GM12878 (cell line): ENCODE measurements around the gene PDE10A. TPM values are rescaled to one million over a fixed set of nuclear protein-coding genes. Genes with fewer than 3 reads are reported as not detected.

Source experiments
- ATAC-seq: fragments of 200-7000 bp; cut with Tn5 transposase; 3 replicates; pipeline ENCODE4 v1.9.1; 2020; ENCODE audit warnings: mild to moderate bottlenecking, moderate library complexity
- BruUV-seq: library from RNA; stranded (reverse); fragments of 400-500 nt; replicated peaks from 2 replicates; lab custom pipeline; 2021; lab: Mats Ljungman, UMichigan
- CTCF ChIA-PET: fragments of 300-600 bp; sonication (Branson Sonifier 250); formaldehyde crosslinking; extraction: SDS; loops from one replicate; lab custom pipeline; 2021; ENCODE audit warnings: inconsistent platforms; lab: Yijun Ruan, JAX
- POLR2A ChIA-PET: fragments of 350-600 bp; formaldehyde crosslinking; extraction: SDS; loops from one replicate; lab custom pipeline; 2021; ENCODE audit warnings: inconsistent platforms; lab: Charles Lee
- RAD21 ChIA-PET: fragments of 300-600 bp; sonication (Branson Sonifier 250); formaldehyde crosslinking; loops from one replicate; lab custom pipeline; 2023; ENCODE audit warnings: antibody characterized with exemption; ENCODE audit not compliant: unreplicated experiment; lab: Charles Lee
- SMC1A ChIA-PET: fragments of 300-600 bp; sonication (Branson Sonifier 250); formaldehyde crosslinking; loops from one replicate; lab custom pipeline; 2023; ENCODE audit not compliant: unreplicated experiment, uncharacterized antibody; lab: Charles Lee
- DNase-seq: peaks from one replicate; pipeline ENCODE4 v3.0.0-alpha.2; 2011; ENCODE audit warnings: low read depth, low spot score
- FAIRE-seq: peaks from 3 replicates; lab custom pipeline; 2011; peaks lifted over from hg19 to GRCh38; lab: Jason Lieb, UNC
- H2AFZ ChIP-seq: 2 replicates; pipeline ENCODE4 v1.6.0; 2011; ENCODE audit warnings: low read depth, low read length, control low read depth; ENCODE audit not compliant: control insufficient read depth
- H3K27ac ChIP-seq: 2 replicates; pipeline ENCODE4 v1.5.1; 2011; ENCODE audit warnings: control low read depth; ENCODE audit not compliant: control insufficient read depth, insufficient read depth
- H3K27me3 ChIP-seq, 2 experiments: replicated peaks in 1 of 2; 2 replicates each; pipeline versions ENCODE4 v1.6.0 to v1.6.1; 2011; ENCODE audit warnings: low read length in 1 of 2; ENCODE audit not compliant: control insufficient read depth in 2 of 2, insufficient read depth in 2 of 2
- H3K36me3 ChIP-seq, 2 experiments: 2 replicates each; pipeline ENCODE4 v1.5.1; 2011; ENCODE audit warnings: low read length in 1 of 2; ENCODE audit not compliant: control insufficient read depth in 2 of 2, insufficient read depth in 2 of 2
- H3K4me1 ChIP-seq: 2 replicates; pipeline ENCODE4 v1.6.1; 2011; ENCODE audit warnings: mild to moderate bottlenecking, low read length, moderate library complexity, mixed read lengths; ENCODE audit not compliant: control insufficient read depth, insufficient read depth
- H3K4me2 ChIP-seq: 2 replicates; pipeline ENCODE4 v1.6.0; 2011; ENCODE audit warnings: control low read depth; ENCODE audit not compliant: control insufficient read depth, insufficient read depth
- H3K4me3 ChIP-seq: fragments of 200-600 bp; sonication (generic); 2 replicates; pipeline ENCODE4 v1.5.1; 2016
- H3K79me2 ChIP-seq: 2 replicates; pipeline ENCODE4 v1.6.0; 2011; ENCODE audit warnings: low read length; ENCODE audit not compliant: control insufficient read depth, insufficient read depth
- H3K9ac ChIP-seq: 2 replicates; pipeline ENCODE4 v1.8.0; 2011; ENCODE audit warnings: low read length, control low read depth, mixed read lengths; ENCODE audit not compliant: control insufficient read depth, insufficient read depth
- H3K9me3 ChIP-seq: replicated peaks from 3 replicates; pipeline ENCODE4 v1.5.1; 2011; ENCODE audit warnings: mild to moderate bottlenecking, low read length; ENCODE audit not compliant: control insufficient read depth, insufficient read depth
- H4K20me1 ChIP-seq: 2 replicates; pipeline ENCODE4 v1.6.0; 2011; ENCODE audit not compliant: control insufficient read depth, insufficient read depth
- EED ChIP-seq: sonication (generic); IDR thresholded peaks from 2 replicates; pipeline ENCODE4 v1.6.1; 2016; ENCODE audit warnings: antibody characterized with exemption, low read depth
- EGR1 ChIP-seq, 2 experiments: IDR thresholded peaks; 1 replicate in 1 of 2; 2 replicates in 1 of 2; pipeline ENCODE4 v1.6.1; 2011 to 2012; ENCODE audit warnings: low read depth in 2 of 2, low read length in 2 of 2, borderline replicate concordance in 1 of 2, mild to moderate bottlenecking in 1 of 2, moderate library complexity in 1 of 2
- GABPA ChIP-seq: IDR thresholded peaks from 2 replicates; pipeline ENCODE4 v1.6.1; 2014; ENCODE audit warnings: antibody characterized with exemption, low read depth, mild to moderate bottlenecking, inconsistent platforms
- KAT2A ChIP-seq: conservative IDR thresholded peaks from 2 replicates; pipeline ENCODE4 v1.6.1; 2011; ENCODE audit warnings: low read depth, low read length; ENCODE audit not compliant: control insufficient read depth
- NFYA ChIP-seq: IDR thresholded peaks from 2 replicates; pipeline ENCODE4 v1.6.1; 2011; ENCODE audit warnings: low read depth, mild to moderate bottlenecking, low read length, improper control_type of control experiment, borderline replicate concordance
- NFYB ChIP-seq: IDR thresholded peaks from 2 replicates; pipeline ENCODE4 v1.6.1; 2011; ENCODE audit warnings: low read depth, mild to moderate bottlenecking, low read length, improper control_type of control experiment, moderate library complexity; ENCODE audit not compliant: insufficient read depth
- NRF1 ChIP-seq: conservative IDR thresholded peaks from 2 replicates; pipeline ENCODE4 v1.6.1; 2011; ENCODE audit warnings: mild to moderate bottlenecking, low read depth, low read length, improper control_type of control experiment
- TCF3 ChIP-seq: IDR thresholded peaks from 2 replicates; pipeline ENCODE4 v1.6.1; 2012; ENCODE audit warnings: low read depth, mild to moderate bottlenecking, low read length, borderline replicate concordance; ENCODE audit not compliant: insufficient read depth
- YY1 ChIP-seq: IDR thresholded peaks from 2 replicates; pipeline ENCODE4 v1.6.1; 2011; ENCODE audit warnings: low read depth, mild to moderate bottlenecking, low read length
- ZSCAN29 ChIP-seq: fragments of 450-650 bp; IDR thresholded peaks from 2 replicates; pipeline ENCODE4 v1.6.1; 2017; ENCODE audit warnings: mild to moderate bottlenecking, moderate library complexity
- ZZZ3 ChIP-seq: IDR thresholded peaks from 2 replicates; pipeline ENCODE4 v1.6.1; 2011; ENCODE audit warnings: low read depth; ENCODE audit not compliant: control insufficient read depth, insufficient read length
- WGBS: methylation state at CpG from one replicate; pipeline ENCODE4 v1.1.6; 2016; ENCODE audit warnings: low lambda C conversion rate; ENCODE audit not compliant: insufficient replicate concordance, insufficient coverage; ENCODE audit errors: missing lambda C conversion rate; 5-methylcytosine and 5-hydroxymethylcytosine counted together
- in situ Hi-C: fragments of 300-500 bp; cut with MboI; formaldehyde crosslinking; loops from 9 replicates; pipeline ENCODE4 v1.14.3; 2018; ENCODE audit warnings: mixed read lengths
- intact Hi-C: fragments of 100-400 bp; cut with micrococcal nuclease; formaldehyde crosslinking; loops from one replicate; pipeline ENCODE4 v1.14.2; 2022; ENCODE audit not compliant: unreplicated experiment
- polyA plus RNA-seq, 11 experiments: library from polyadenylated mRNA; depleted of rRNA in 4 of 11; unstranded in 6 of 11; stranded (reverse) in 5 of 11; fragments of >200 nt; fragmentation: Nextera tagmentation in 4 of 11; fragmentation: Illumina TruSeq in 1 of 11; extraction: Ambion mirVana in 4 of 11; extraction: Trizol in 1 of 11; gene quantifications; 1 replicate in 1 of 11; 2 replicates in 10 of 11; pipeline versions ENCODE4 v1.2.1 to v1.2.3, GENCODE V29; 2011 to 2016; ENCODE audit warnings: inconsistent platforms in 2 of 11, missing spikeins in 2 of 11, low read depth in 1 of 11
- total RNA-seq, 4 experiments: library from RNA; depleted of rRNA in 3 of 4; stranded (reverse); fragments of >200 nt in 3 of 4; fragmentation: Illumina TruSeq in 1 of 4; extraction: Trizol in 1 of 4; gene quantifications; 2 replicates each; pipeline versions ENCODE4 v1.2.1 to v1.2.3, GENCODE V29; 2013 to 2021
- TF ChIP-seq, protein P1 (sequence below): IDR thresholded peaks from 2 replicates; pipeline ENCODE4 v1.6.1; 2012; ENCODE audit warnings: low read depth, low read length, improper control_type of control experiment
- TF ChIP-seq, protein P2 (sequence below): fragments of 450-650 bp; IDR thresholded peaks from 2 replicates; pipeline ENCODE4 v1.6.1; 2016; ENCODE audit warnings: mild to moderate bottlenecking
- TF ChIP-seq, protein P3 (sequence below): fragments of 150-350 bp; IDR thresholded peaks from 2 replicates; pipeline ENCODE4 v1.6.1; 2016; ENCODE audit warnings: low read depth, low read length

Gene PDE10A
- total and polyA plus RNA-seq, 10 of the 15 experiments (the other 5 are each of a cell fraction or from before 2014, with no cell fraction given), result under 0.01 to 1.3 (median 0.03) TPM; not detected in 2

DNA sequence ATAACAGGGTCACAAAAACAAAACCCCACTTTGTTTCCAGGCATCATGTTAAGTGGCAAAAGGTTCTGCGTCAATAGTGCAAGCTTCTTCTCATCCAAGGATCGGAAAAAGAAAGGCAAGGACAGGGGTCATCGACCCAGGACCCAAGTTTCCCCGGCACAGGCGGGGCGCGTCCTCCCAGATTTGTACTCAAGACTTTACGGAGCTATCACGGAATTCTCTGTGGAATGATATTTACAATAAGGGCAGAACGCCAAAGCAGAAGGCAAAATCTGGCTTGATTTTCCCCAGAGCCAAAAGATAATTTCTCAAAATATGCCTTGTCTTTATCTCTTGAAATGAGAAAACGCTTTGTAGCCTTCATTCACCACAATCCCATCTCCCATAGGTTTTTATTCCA is 25.5 kb downstream of the PDE10A start:
- Histone ChIP-seq H3K36me3 (no peaks in the 10 kb centered on the region), H2AFZ (no peak overlapping the region), H3K27me3 (no peaks in the 10 kb centered on the region; a peak in 2 of 4 replicates), H3K4me1 (no peaks in the 10 kb centered on the region)
- no peak for FAIRE-seq
- CTCF ChIA-PET, result no interaction called here
- in situ Hi-C loops, result no loop called here
- DNase-seq, result no peak
- TF ChIP-seq EED (no peak), YY1 (no peak), KAT2A (no peak), TCF3 (no peak), ZZZ3 (no peak), NRF1 (no peak), ZSCAN29 (no peak), NFYB (no peak), EGR1 (IDR thresholded peaks at IDR 0.05; ENCODE audit: borderline replicate concordance in 1 of 2, low read depth in 2 of 2, low read length in 2 of 2) (no peak), NFYA (no peak), GABPA (no peak)
- TF ChIP-seq, protein P1, sequence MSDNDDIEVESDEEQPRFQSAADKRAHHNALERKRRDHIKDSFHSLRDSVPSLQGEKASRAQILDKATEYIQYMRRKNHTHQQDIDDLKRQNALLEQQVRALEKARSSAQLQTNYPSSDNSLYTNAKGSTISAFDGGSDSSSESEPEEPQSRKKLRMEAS, result no peak
- TF ChIP-seq, protein P2, sequence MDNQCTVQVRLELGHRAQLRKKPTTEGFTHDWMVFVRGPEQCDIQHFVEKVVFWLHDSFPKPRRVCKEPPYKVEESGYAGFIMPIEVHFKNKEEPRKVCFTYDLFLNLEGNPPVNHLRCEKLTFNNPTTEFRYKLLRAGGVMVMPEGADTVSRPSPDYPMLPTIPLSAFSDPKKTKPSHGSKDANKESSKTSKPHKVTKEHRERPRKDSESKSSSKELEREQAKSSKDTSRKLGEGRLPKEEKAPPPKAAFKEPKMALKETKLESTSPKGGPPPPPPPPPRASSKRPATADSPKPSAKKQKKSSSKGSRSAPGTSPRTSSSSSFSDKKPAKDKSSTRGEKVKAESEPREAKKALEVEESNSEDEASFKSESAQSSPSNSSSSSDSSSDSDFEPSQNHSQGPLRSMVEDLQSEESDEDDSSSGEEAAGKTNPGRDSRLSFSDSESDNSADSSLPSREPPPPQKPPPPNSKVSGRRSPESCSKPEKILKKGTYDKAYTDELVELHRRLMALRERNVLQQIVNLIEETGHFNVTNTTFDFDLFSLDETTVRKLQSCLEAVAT, result no peak
- TF ChIP-seq, protein P3, sequence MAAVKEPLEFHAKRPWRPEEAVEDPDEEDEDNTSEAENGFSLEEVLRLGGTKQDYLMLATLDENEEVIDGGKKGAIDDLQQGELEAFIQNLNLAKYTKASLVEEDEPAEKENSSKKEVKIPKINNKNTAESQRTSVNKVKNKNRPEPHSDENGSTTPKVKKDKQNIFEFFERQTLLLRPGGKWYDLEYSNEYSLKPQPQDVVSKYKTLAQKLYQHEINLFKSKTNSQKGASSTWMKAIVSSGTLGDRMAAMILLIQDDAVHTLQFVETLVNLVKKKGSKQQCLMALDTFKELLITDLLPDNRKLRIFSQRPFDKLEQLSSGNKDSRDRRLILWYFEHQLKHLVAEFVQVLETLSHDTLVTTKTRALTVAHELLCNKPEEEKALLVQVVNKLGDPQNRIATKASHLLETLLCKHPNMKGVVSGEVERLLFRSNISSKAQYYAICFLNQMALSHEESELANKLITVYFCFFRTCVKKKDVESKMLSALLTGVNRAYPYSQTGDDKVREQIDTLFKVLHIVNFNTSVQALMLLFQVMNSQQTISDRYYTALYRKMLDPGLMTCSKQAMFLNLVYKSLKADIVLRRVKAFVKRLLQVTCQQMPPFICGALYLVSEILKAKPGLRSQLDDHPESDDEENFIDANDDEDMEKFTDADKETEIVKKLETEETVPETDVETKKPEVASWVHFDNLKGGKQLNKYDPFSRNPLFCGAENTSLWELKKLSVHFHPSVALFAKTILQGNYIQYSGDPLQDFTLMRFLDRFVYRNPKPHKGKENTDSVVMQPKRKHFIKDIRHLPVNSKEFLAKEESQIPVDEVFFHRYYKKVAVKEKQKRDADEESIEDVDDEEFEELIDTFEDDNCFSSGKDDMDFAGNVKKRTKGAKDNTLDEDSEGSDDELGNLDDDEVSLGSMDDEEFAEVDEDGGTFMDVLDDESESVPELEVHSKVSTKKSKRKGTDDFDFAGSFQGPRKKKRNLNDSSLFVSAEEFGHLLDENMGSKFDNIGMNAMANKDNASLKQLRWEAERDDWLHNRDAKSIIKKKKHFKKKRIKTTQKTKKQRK, result no peak
- TF ChIP-seq, all 136 proteins: peak for 0
- ChIA-PET SMC1A (interaction anchor here (1.0 kb wide), 1 partner anchor 200 kb away, joined by 3 read pairs; no protein-coding TSS in a partner anchor), RAD21 (no interaction called here), POLR2A (no interaction called here)
- Histone ChIP-seq H4K20me1 (no peaks in the 10 kb centered on the region), H3K9me3 (no peaks in the 10 kb centered on the region), H3K4me2 (no peak overlapping the region), H3K27ac (no peak overlapping the region), H3K9ac (no peak overlapping the region), H3K79me2 (no peaks in the 10 kb centered on the region), H3K4me3 (no peak overlapping the region)
- intact Hi-C loops, result no loop called here
- WGBS, result 5% methylated on average over 11 of the region's 11 CpGs
- BruUV-seq, result no TSS peak
- ATAC-seq, result no peak
